Erythroblast (primary cell): ENCODE measurements around the gene TRAF5.
"Not testable (repeated sequence)": the region's sequence is repeated elsewhere in the genome, so short reads cannot be mapped to it uniquely, and the experiment has no call there.

Experiments used
- GATA1 ChIP-seq: IDR thresholded peaks from 2 replicates; pipeline ENCODE4 v1.6.1; 2011; ENCODE audit warnings: low read depth, mild to moderate bottlenecking, control low read depth, low read length, moderate library complexity
- POLR2A ChIP-seq: IDR thresholded peaks from 2 replicates; pipeline ENCODE4 v1.6.1; 2011; ENCODE audit warnings: mild to moderate bottlenecking, low read length

DNA sequence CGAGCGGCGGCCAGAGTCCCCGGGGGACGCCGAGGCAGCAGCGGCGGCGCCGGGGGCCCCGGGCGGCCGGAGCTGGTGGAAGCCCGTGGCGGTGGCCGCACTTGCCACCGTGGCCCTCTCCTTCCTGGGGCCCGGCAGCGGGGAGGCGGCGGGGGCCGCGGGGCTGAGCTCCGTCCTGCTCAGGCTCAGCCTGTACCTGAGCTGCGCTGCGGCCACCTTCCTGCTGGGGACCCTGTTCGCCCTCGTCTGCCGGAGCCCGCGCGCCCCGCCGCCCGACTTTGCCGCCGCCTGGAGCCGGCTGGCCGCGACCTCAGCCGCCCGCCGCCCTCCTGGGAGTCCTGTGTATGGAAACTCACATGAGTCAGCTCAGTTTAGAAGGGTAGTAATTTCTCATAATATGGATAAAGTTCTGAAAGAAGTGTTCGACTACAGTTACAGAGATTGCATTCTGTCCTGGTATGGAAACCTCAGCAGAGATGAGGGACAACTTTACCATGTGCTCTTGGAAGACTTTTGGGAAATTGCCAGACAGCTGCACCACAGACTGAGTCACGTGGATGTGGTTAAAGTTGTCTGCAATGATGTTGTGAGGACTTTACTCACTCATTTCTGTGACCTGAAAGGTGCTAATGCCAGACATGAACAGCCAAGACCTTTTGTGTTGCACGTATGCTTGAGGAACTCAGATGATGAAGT is 90.1 kb downstream of the TRAF5 start:
- TF ChIP-seq POLR2A, GATA1: not testable (repeated sequence)
